NCI-H2227 (cell line): ENCODE results near the gene NUP210.

Source experiments
- DNase-seq: peaks from one replicate; lab custom pipeline; 2025; ENCODE audit not compliant: unreplicated experiment; lab: John Stamatoyannopoulos, UW

NUP210 gene

GRCh38 chr3:13296662-13297061 lies 123.5 kb downstream of the NUP210 start:
- DNase-seq = no peak

- DNase-seq = no peak
Measured at GRCh38 chr3:13294442-13295351, 125.4 kb downstream of the NUP210 start.

- no peak for DNase-seq
Measured at GRCh38 chr3:13292375-13292774, 127.7 kb downstream of the NUP210 start.

- DNase-seq = no peak
Measured at GRCh38 chr3:13290941-13291340, 129.2 kb downstream of the NUP210 start.

- no peak for DNase-seq
Measured at GRCh38 chr3:13289771-13290285, 130.3 kb downstream of the NUP210 start.

GRCh38 chr3:13288732-13289718 lies 131.1 kb downstream of the NUP210 start:
- DNase-seq = no peak

GRCh38 chr3:13287833-13288232 lies 132.3 kb downstream of the NUP210 start:
- no peak for DNase-seq

- no peak for DNase-seq
Measured at GRCh38 chr3:13286873-13287272, 133.2 kb downstream of the NUP210 start.

GRCh38 chr3:13285007-13285567 lies 135.0 kb downstream of the NUP210 start:
- DNase-seq = no peak

- DNase-seq = no peak
Measured at GRCh38 chr3:13283877-13284264, 136.3 kb downstream of the NUP210 start.

GRCh38 chr3:13282986-13283876 lies 136.9 kb downstream of the NUP210 start:
- DNase-seq = peak; percentile 37

GRCh38 chr3:13282358-13282985 lies 137.7 kb downstream of the NUP210 start:
- peak; percentile 37 for DNase-seq

GRCh38 chr3:13281507-13282357 lies 138.4 kb downstream of the NUP210 start:
- DNase-seq = no peak

GRCh38 chr3:13280811-13281506 lies 139.2 kb downstream of the NUP210 start:
- DNase-seq = no peak

GRCh38 chr3:13280122-13280790 lies 139.9 kb downstream of the NUP210 start:
- DNase-seq = no peak

GRCh38 chr3:13279532-13279910 lies 140.6 kb downstream of the NUP210 start:
- DNase-seq = no peak

- DNase-seq = no peak
Measured at GRCh38 chr3:13278783-13279531, 141.2 kb downstream of the NUP210 start.
